Parathyroid adenoma (tissue), 2 donors: ENCODE measurements around the gene RCBTB2.

ENCODE experiments used
- H2AFZ ChIP-seq: fragments of 300-600 bp; sonication (generic); one replicate; pipeline ENCODE4 v1.7.0; 2017; ENCODE audit warnings: antibody characterized with exemption, mild to moderate bottlenecking
- H3K27ac ChIP-seq: fragments of 300-600 bp; sonication (generic); one replicate; pipeline ENCODE4 v1.7.0; 2017
- H3K27me3 ChIP-seq: fragments of 300-600 bp; sonication (generic); one replicate; pipeline ENCODE4 v1.7.0; 2017; ENCODE audit warnings: low read length; ENCODE audit not compliant: control insufficient read depth, insufficient read depth
- H3K36me3 ChIP-seq: fragments of 300-600 bp; sonication (generic); one replicate; pipeline ENCODE4 v1.7.0; 2017; ENCODE audit warnings: low read length; ENCODE audit not compliant: control insufficient read depth, insufficient read depth
- H3K4me1 ChIP-seq: fragments of 300-600 bp; sonication (generic); one replicate; pipeline ENCODE4 v1.7.0; 2017; ENCODE audit warnings: control low read depth
- H3K4me2 ChIP-seq: fragments of 300-600 bp; sonication (generic); one replicate; pipeline ENCODE4 v1.7.0; 2017; ENCODE audit warnings: low read length
- H3K4me3 ChIP-seq: fragments of 300-600 bp; sonication (generic); one replicate; pipeline ENCODE4 v1.7.0; 2017; ENCODE audit warnings: low read depth, low read length
- H3K79me2 ChIP-seq: fragments of 300-600 bp; sonication (generic); one replicate; pipeline ENCODE4 v1.7.0; 2017; ENCODE audit warnings: control low read depth
- H3K9ac ChIP-seq: fragments of 300-600 bp; sonication (generic); one replicate; pipeline ENCODE4 v1.7.0; 2017; ENCODE audit warnings: mild to moderate bottlenecking
- H3K9me3 ChIP-seq: fragments of 300-600 bp; sonication (generic); one replicate; pipeline ENCODE4 v1.7.0; 2017; ENCODE audit warnings: low read length; ENCODE audit not compliant: control insufficient read depth
- TF ChIP-seq, protein P1 (sequence below): fragments of 300-600 bp; sonication (generic); IDR thresholded peaks from one replicate; pipeline ENCODE4 v1.7.0; 2017; ENCODE audit warnings: antibody characterized with exemption, mild to moderate bottlenecking
- donor health status: primary hyperparathyroidism.

RCBTB2 gene

GRCh38 chr13:48504606-48505005 is 28.3 kb downstream of the RCBTB2 start:
- TF ChIP-seq, protein P1, sequence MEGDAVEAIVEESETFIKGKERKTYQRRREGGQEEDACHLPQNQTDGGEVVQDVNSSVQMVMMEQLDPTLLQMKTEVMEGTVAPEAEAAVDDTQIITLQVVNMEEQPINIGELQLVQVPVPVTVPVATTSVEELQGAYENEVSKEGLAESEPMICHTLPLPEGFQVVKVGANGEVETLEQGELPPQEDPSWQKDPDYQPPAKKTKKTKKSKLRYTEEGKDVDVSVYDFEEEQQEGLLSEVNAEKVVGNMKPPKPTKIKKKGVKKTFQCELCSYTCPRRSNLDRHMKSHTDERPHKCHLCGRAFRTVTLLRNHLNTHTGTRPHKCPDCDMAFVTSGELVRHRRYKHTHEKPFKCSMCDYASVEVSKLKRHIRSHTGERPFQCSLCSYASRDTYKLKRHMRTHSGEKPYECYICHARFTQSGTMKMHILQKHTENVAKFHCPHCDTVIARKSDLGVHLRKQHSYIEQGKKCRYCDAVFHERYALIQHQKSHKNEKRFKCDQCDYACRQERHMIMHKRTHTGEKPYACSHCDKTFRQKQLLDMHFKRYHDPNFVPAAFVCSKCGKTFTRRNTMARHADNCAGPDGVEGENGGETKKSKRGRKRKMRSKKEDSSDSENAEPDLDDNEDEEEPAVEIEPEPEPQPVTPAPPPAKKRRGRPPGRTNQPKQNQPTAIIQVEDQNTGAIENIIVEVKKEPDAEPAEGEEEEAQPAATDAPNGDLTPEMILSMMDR = no peak

GRCh38 chr13:48502601-48503319 is 30.1 kb downstream of the RCBTB2 start:
- Histone ChIP-seq H3K4me1 (no peaks in the 10 kb centered on the region), H3K4me2 (no peak overlapping the region), H2AFZ (no peak overlapping the region), H3K36me3 (no peaks in the 10 kb centered on the region), H3K9ac (no peak overlapping the region), H3K79me2 (no peaks in the 10 kb centered on the region), H3K4me3 (no peak overlapping the region), H3K27ac (no peak overlapping the region), H3K9me3 (no peaks in the 10 kb centered on the region), H3K27me3 (no peaks in the 10 kb centered on the region)
- TF ChIP-seq, protein P1 = no peak

More at GRCh38 chr13:48504606-48505005, 28.3 kb downstream of the RCBTB2 start:
- Histone ChIP-seq H3K9me3 (no peaks in the 10 kb centered on the region), H3K4me2 (no peak overlapping the region), H3K27ac (no peak overlapping the region), H3K27me3 (no peaks in the 10 kb centered on the region), H3K36me3 (no peaks in the 10 kb centered on the region), H2AFZ (no peak overlapping the region), H3K4me1 (no peaks in the 10 kb centered on the region), H3K9ac (no peak overlapping the region), H3K79me2 (no peaks in the 10 kb centered on the region), H3K4me3 (no peak overlapping the region)

DNA sequence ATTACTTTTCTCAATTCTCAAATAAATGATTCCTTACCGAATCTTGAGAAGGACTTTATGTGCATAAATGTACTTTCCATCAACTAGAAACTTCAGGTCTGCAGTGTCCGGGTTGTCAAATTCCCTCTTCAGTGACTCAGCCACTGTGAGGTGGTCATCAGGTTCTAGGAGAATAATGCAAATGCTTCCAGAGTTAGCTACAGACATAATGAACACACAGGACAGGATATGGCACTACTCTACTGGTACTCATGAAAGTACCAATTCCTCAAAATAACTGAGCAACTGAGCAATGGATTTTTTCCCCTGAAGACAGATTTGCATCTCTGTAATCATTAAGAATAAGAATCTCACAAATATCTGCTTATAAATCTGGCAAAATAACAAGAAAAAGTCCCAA is 31.2 kb downstream of the RCBTB2 start:
- H3K4me1 ChIP-seq = no peaks in the 10 kb centered on the region

DNA sequence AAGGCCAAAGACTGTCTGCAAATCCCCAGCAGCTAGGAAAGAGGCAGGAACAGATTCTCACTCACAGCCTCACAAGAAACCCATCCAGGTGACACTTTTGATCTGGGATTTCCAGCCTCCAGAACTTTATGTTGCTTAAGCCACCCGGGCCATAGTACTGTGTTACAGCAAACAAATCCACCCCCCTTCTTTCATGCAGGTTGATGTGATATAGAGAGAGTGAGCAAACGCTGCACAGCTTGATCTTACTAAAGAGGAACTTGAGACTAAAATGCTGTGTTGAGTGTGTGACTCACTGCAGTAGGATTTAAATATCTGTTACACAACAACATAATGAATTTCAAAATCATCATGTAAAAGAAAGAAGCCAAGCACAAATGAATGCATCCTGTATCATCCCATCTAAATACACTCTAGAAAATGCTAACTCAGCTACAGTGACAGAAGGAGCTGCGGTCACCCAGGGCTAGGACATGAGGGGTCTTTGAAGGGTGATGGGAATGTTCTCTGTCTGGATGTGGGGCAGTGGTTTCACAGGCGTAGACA is 32.2 kb downstream of the RCBTB2 start:
- Histone ChIP-seq H3K9ac (no peak overlapping the region), H2AFZ (no peak overlapping the region), H3K79me2 (no peaks in the 10 kb centered on the region), H3K4me2 (no peak overlapping the region), H3K9me3 (no peaks in the 10 kb centered on the region), H3K4me1 (no peaks in the 10 kb centered on the region), H3K27ac (no peak overlapping the region), H3K4me3 (no peak overlapping the region), H3K36me3 (no peaks in the 10 kb centered on the region), H3K27me3 (no peaks in the 10 kb centered on the region)
- TF ChIP-seq, protein P1 = no peak

More for the DNA sequence above, 31.2 kb downstream of the RCBTB2 start:
- Histone ChIP-seq H2AFZ (no peak overlapping the region), H3K79me2 (no peaks in the 10 kb centered on the region), H3K9ac (no peak overlapping the region), H3K4me2 (no peak overlapping the region), H3K27me3 (no peaks in the 10 kb centered on the region), H3K4me3 (no peak overlapping the region), H3K9me3 (no peaks in the 10 kb centered on the region), H3K36me3 (no peaks in the 10 kb centered on the region), H3K27ac (no peak overlapping the region)
- TF ChIP-seq, protein P1 = no peak

DNA sequence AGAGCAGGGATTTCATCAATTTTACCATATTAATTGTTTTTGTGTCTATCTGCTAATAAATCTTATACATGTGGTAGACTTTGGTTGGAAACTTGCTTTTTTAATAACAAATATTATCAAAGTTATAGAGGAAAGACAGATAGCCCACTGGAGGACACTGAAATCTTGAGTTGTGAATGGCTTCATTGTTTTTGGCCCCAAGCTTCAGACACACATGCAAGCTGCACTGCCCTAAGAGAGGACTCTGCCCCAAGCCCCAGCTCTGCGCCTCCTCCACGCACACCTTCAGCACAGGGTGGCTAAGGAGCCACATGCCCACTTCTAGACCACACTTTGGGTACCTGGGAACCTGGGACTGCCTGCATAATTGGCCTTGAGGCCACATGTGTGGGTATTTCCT is 35.2 kb downstream of the RCBTB2 start:
- no peak overlapping the region for H3K9ac ChIP-seq
- no peak overlapping the region for H3K27ac ChIP-seq
- no peaks in the 10 kb centered on the region for H3K27me3 ChIP-seq
- no peak overlapping the region for H2AFZ ChIP-seq
- H3K9me3 ChIP-seq = no peaks in the 10 kb centered on the region
- H3K79me2 ChIP-seq = no peaks in the 10 kb centered on the region
- H3K36me3 ChIP-seq = no peaks in the 10 kb centered on the region
- no peak overlapping the region for H3K4me3 ChIP-seq
- no peak overlapping the region for H3K4me2 ChIP-seq
- H3K4me1 ChIP-seq = no peaks in the 10 kb centered on the region
- TF ChIP-seq, protein P1 = no peak
